Epithelial cell of prostate (primary cell): ENCODE results near the gene PRAMEF14.
A peak's percentile ranks its signal among the peaks of the same experiment; 100 is the strongest.
"Not testable (repeated sequence)": the region's sequence is repeated elsewhere in the genome, so short reads cannot be mapped to it uniquely, and the experiment has no call there.

Experiments used
- DNase-seq: peaks from one replicate; pipeline ENCODE4 v3.0.0-alpha.2; 2011; ENCODE audit warnings: low read depth, low spot score
- H3K27ac ChIP-seq: fragments of 450-650 bp; 2 replicates; pipeline ENCODE4 v1.5.1; 2017; ENCODE audit warnings: mild to moderate bottlenecking

Gene PRAMEF14

GRCh38 chr1:13347034-13347433 lies at the start of gene PRAMEF14:
Gene PRAMEF14, minus strand, starts transcription at chr1:13347134. Its CDS starts 1,820 bp downstream, at chr1:13345314.
- H3K27ac ChIP-seq, DNase-seq: not testable (repeated sequence)

GRCh38 chr1:13395311-13395710 lies 48.4 kb upstream of the PRAMEF14 start:
- not testable (repeated sequence) for DNase-seq

GRCh38 chr1:13394761-13395160 lies 47.8 kb upstream of the PRAMEF14 start:
- not testable (repeated sequence) for DNase-seq, H3K27ac ChIP-seq

More at GRCh38 chr1:13395311-13395710, 48.4 kb upstream of the PRAMEF14 start:
- H3K27ac ChIP-seq, result not testable (repeated sequence)

GRCh38 chr1:13393004-13393403 lies 46.1 kb upstream of the PRAMEF14 start:
- not testable (repeated sequence) for DNase-seq, H3K27ac ChIP-seq

- DNase-seq, H3K27ac ChIP-seq: not testable (repeated sequence)
Measured at GRCh38 chr1:13389332-13389731, 42.4 kb upstream of the PRAMEF14 start, which contains the start of gene PRAMEF17. Gene PRAMEF17, plus strand, starts transcription at chr1:13389632. Its CDS starts 26 bp downstream, at chr1:13389658.

- not testable (repeated sequence) for H3K27ac ChIP-seq, DNase-seq
Measured at GRCh38 chr1:13380380-13380779, 33.4 kb upstream of the PRAMEF14 start.

GRCh38 chr1:13378983-13379382 lies 32.0 kb upstream of the PRAMEF14 start:
- DNase-seq, H3K27ac ChIP-seq: not testable (repeated sequence)

GRCh38 chr1:13368544-13368943 lies 21.6 kb upstream of the PRAMEF14 start:
- not testable (repeated sequence) for H3K27ac ChIP-seq, DNase-seq

GRCh38 chr1:13366536-13366935 lies 19.6 kb upstream of the PRAMEF14 start:
- not testable (repeated sequence) for H3K27ac ChIP-seq

GRCh38 chr1:13364928-13365327 lies 18.0 kb upstream of the PRAMEF14 start:
- not testable (repeated sequence) for DNase-seq, H3K27ac ChIP-seq

More at GRCh38 chr1:13366536-13366935, 19.6 kb upstream of the PRAMEF14 start:
- DNase-seq, result not testable (repeated sequence)

- DNase-seq, H3K27ac ChIP-seq: not testable (repeated sequence)
Measured at GRCh38 chr1:13362364-13362763, 15.4 kb upstream of the PRAMEF14 start.

- DNase-seq, result peak; percentile 6
- not testable (repeated sequence) for H3K27ac ChIP-seq
Measured at GRCh38 chr1:13356774-13357173, 9.8 kb upstream of the PRAMEF14 start.

- DNase-seq, result not testable (repeated sequence)
Measured at GRCh38 chr1:13354475-13354874, 7.5 kb upstream of the PRAMEF14 start.

GRCh38 chr1:13353476-13353875 lies 6.5 kb upstream of the PRAMEF14 start:
- not testable (repeated sequence) for H3K27ac ChIP-seq, DNase-seq

More at GRCh38 chr1:13354475-13354874, 7.5 kb upstream of the PRAMEF14 start:
- H3K27ac ChIP-seq, result not testable (repeated sequence)

- not testable (repeated sequence) for H3K27ac ChIP-seq, DNase-seq
Measured at GRCh38 chr1:13342496-13342895, 4.4 kb downstream of the PRAMEF14 start.

- H3K27ac ChIP-seq, DNase-seq: not testable (repeated sequence)
Measured at GRCh38 chr1:13315281-13315680, 31.7 kb downstream of the PRAMEF14 start, which contains the start of gene PRAMEF15. Gene PRAMEF15, plus strand, starts transcription at chr1:13315581. Its CDS starts 2,827 bp downstream, at chr1:13318408.

GRCh38 chr1:13303239-13303638 lies 43.7 kb downstream of the PRAMEF14 start, which contains the start of gene PRAMEF33:
Gene PRAMEF33, plus strand, starts transcription at chr1:13303539. Its CDS starts 2,416 bp downstream, at chr1:13305955.
- not testable (repeated sequence) for H3K27ac ChIP-seq, DNase-seq

- DNase-seq, H3K27ac ChIP-seq: not testable (repeated sequence)
Measured at GRCh38 chr1:13302197-13302596, 44.7 kb downstream of the PRAMEF14 start.

GRCh38 chr1:13298699-13299098 lies 48.2 kb downstream of the PRAMEF14 start:
- DNase-seq, H3K27ac ChIP-seq: not testable (repeated sequence)

- H3K27ac ChIP-seq, DNase-seq: not testable (repeated sequence)
Measured at GRCh38 chr1:13297216-13297931, 49.6 kb downstream of the PRAMEF14 start.
